ENCODE results near the gene CCBE1.

CCBE1 gene

DNA sequence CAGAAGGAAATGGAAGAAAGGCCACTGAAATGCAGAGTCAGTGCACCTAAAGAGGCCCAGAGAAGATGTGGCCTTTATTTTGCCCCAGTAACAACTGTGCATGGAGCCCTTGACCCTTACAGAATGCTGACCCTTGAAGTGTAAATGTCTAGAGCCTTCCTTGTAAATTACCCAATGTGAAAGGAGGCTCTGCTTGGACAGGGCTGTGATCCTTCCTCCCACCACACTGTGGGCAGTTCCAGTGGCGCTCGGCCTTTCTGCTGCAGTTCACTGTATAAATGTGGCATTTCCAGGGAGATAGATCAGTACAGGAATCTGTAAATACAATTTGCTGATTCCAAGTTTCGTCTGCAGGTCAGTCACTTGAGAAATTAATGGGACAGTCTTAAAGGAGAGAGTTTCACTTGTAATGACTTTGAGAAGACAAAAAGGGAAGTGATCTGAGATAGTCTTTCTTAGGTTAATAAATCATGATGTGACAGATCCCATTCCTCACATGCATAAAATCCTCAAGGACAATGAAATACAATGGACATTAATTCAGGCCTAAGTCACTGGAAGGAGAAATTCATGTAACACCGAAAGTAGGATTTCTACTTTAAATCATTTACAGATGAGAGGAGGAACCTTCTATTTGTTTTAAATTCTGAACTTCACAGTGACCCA lies 204.3 kb downstream of the CCBE1 start:
- no peak for DNase-seq (ENCODE audit: low spot score)

DNA sequence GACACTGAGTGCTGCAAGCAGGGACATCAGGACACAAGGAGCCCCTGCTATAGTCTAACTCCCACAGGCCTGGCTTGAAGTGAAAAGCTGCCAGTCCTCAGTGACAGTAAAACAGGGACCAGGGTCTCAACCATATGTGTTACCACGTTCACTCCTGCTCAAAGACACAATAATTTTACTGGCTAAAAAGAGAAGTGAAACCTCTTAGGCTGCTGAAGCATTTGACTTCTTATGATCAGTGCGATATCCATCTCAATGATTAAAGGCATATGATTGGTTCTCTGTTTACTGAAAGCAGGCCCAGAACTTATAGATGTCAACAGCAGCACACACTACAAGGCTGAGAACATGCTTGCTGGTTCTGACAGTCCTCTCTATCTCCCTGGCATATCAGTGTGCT lies 208.3 kb downstream of the CCBE1 start:
- DNase-seq (ENCODE audit: low spot score): no peak

- DNase-seq (ENCODE audit: low spot score): no peak
Measured at GRCh38 chr18:59485382-59485781, 211.8 kb downstream of the CCBE1 start.

DNA sequence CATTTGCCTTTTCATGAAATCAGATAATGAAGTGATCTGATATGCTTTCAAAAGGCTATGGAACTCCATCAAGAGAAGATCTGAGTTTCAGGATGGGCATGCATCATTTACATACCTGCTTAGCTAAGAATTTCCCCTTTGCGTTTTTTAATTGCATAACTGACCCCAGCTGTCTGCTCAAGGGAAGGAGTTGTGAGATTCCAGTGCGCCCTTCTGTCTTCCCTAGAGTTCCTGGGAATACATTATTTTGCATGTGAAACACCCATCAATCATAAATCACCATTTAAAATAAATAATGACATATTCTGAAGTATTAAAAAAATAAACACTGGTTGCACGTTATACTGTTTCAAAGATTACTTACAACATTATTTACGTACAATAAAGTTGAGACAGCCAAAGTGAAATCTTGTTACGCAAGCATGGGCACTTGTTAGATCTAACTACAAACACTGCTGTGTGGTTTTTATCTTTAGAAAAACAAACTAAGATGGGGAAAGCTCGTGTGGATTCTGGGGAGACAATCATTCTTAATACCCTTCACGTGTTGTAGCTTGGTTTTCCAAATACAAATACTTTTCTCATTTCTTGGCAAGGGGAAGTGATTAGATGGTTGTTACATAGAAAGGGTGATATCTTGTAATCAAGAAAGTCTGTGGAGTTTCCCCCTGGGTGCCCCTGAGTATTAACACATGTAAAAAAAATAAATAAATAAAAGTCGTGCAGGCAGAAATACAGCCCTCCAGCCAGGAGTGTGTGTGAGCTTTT lies 212.5 kb downstream of the CCBE1 start:
- DNase-seq (ENCODE audit: low spot score): no peak

DNA sequence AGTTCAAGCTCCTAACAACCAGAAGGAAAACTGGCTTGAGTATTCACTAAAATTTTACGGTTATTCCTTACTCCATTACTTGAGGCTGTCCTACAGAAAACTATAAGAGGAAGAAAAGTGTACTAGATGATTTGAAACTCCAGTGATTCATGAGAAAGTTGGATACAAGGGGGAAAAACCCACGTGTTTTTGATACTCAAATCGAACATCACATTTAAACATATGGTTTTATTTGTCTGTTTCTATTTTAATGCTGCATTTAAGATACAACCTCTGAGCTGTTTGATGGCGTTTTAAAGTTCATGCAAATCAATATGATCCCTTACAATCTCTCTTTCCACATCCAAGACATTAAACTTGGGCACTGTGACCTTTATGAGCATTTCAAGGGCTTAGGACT lies 213.1 kb downstream of the CCBE1 start:
- no peak for DNase-seq (ENCODE audit: low spot score)

GRCh38 chr18:59481436-59481835 lies 215.8 kb downstream of the CCBE1 start:
- DNase-seq (ENCODE audit: low spot score): no peak

DNA sequence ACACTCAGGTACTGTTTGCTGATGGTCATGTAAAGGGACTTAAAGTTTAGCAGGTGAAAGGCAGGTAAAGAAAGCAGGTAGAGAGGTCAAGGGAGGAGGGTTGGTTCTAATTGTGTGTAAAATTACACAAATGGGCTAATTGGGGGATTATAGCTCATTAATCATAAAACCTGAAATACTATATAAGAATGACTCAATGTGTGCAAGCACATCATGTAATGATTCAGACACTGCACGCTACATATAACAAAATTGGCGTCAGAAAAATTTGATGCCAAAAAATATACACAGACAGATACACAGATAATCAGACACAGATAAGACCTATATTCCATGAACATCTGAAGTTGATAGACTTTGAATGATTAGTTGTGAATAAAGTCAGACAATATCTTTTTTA lies 217.4 kb downstream of the CCBE1 start:
- no peak for DNase-seq (ENCODE audit: low spot score)

DNA sequence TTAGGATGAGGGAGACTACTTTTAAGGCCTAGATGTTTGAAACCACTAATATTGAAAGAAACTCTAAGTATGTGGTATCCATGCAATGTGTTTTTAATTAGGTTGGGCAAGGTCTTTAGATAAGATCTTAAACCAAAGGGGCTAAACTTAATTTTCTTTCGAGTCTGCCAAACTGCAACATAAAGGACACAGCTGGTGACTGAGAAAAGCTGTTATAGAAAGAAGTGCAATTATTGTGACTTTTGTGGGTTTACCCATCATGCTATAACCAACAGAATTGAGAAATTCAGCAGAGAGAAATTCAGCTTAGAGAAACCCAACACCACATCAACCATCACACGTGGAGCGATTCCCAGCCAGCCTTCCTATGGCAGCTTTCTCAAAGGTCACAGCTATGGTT lies 218.6 kb downstream of the CCBE1 start:
- no peak for DNase-seq (ENCODE audit: low spot score)

GRCh38 chr18:59477849-59478248 lies 219.4 kb downstream of the CCBE1 start:
- no peak for DNase-seq (ENCODE audit: low spot score)

- DNase-seq (ENCODE audit: low spot score): no peak
Measured at GRCh38 chr18:59470561-59471121, 226.6 kb downstream of the CCBE1 start.

GRCh38 chr18:59469463-59470180 lies 227.6 kb downstream of the CCBE1 start:
- DNase-seq (ENCODE audit: low spot score): no peak

DNA sequence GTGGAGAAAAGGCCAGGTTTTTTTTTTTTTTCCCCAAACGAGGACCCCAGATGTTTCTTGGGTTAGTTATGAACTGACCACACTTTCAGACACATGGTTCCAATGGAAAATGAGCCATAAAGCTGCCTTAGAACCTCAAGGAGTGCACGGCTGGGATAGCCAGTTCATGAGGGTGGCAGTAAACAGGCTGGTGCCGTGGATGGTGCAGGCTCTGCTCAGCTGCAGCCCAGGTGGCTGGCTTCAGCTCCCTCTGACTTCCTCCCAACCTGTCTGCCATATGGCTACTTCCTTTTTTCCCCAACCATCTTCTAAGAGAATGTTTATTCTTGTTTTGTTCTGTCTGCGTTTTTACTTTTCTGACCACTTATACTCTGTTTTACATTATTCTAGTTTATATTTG lies 228.4 kb downstream of the CCBE1 start:
- DNase-seq (ENCODE audit: low spot score): no peak

GRCh38 chr18:59467497-59467896 lies 229.7 kb downstream of the CCBE1 start:
- DNase-seq (ENCODE audit: low spot score): no peak

DNA sequence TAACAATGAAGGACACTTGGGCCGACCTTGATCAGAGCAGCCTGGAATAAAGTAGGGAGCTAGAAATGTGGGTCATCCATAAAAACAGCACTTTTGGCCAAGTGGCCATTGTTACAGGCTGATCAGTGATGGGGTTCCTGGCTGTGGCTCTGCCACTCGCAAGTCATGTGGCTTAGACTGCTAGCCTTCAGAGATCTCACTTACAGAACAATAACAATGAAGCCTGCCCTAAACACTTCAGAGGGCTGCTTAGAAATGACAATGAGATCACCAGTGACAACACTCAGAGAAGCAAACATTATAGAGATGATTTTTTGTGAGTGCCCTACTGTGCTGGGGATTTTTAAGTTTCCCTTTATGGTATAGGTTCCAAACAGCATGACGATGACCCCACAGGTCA lies 230.2 kb downstream of the CCBE1 start:
- no peak for DNase-seq (ENCODE audit: low spot score)

- DNase-seq (ENCODE audit: low spot score): no peak
Measured at GRCh38 chr18:59464486-59464885, 232.7 kb downstream of the CCBE1 start.

DNA sequence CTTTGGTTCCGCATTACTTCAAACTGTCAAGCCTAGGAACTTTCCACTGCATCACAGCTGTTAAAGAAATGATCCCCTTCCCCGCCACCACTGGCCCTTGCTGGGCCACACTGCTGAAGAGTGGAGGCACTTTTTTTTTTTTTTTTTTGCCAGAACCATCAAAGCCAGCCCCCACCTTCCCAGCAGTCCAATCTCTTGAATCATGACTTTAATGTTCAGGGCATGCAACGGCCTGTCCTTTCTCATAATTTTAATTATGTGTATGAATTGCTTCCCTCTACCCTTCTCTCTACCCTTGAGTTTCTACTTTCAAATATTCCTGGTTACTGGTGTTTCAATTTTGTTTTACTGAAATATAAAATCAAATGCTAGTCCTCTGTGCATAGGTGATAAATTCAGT lies 236.1 kb downstream of the CCBE1 start:
- DNase-seq (ENCODE audit: low spot score): no peak

DNA sequence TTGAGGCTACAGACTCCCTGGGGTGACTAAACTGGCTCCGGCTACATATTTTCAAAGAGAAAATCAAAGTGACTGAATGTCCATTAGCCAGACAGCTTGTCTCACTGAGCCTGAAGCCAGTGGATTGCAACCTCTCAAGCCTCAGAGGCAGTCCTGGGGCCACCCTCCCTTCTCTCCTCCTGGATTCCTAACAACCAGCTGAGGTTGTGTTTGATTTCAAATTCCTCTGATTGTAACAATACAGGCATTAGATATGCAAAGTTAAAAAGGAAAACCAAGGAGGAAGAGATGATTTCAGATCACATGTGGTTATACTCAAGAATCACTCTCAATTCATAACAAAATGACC lies 237.2 kb downstream of the CCBE1 start:
- DNase-seq (ENCODE audit: low spot score): no peak

- DNase-seq (ENCODE audit: low spot score): no peak
Measured at GRCh38 chr18:59459369-59460071, 237.7 kb downstream of the CCBE1 start.

GRCh38 chr18:59458575-59458974 lies 238.6 kb downstream of the CCBE1 start:
- DNase-seq (ENCODE audit: low spot score): no peak

GRCh38 chr18:59456657-59457056 lies 240.6 kb downstream of the CCBE1 start:
- no peak for DNase-seq (ENCODE audit: low spot score)

- no peak for DNase-seq (ENCODE audit: low spot score)
Measured at GRCh38 chr18:59455728-59456276, 241.4 kb downstream of the CCBE1 start.
